Osteoblast (primary cell): Measurements from ENCODE around the gene TMEM69. TPM values are rescaled to one million over a fixed set of nuclear protein-coding genes. Genes with fewer than 3 reads are reported as not detected.
"Not testable (repeated sequence)": the region's sequence is repeated elsewhere in the genome, so short reads cannot be mapped to it uniquely, and the experiment has no call there.

ENCODE experiments used
- DNase-seq: peaks from one replicate; pipeline ENCODE4 v3.0.0; 2011; ENCODE audit warnings: low spot score, mixed read lengths; ENCODE audit not compliant: insufficient read length; ENCODE audit errors: missing footprints
- H2AFZ ChIP-seq: 2 replicates; pipeline ENCODE4 v1.6.0; 2011; ENCODE audit warnings: mild to moderate bottlenecking, low read length
- H3K27ac ChIP-seq: 2 replicates; pipeline ENCODE4 v1.5.1; 2011; ENCODE audit warnings: mild to moderate bottlenecking, low read depth, low read length, moderate library complexity
- H3K27me3 ChIP-seq: 2 replicates; pipeline ENCODE4 v1.6.0; 2012; ENCODE audit warnings: mild to moderate bottlenecking, control low read depth, inconsistent platforms, low read length, moderate library complexity; ENCODE audit not compliant: insufficient read depth
- H3K36me3 ChIP-seq: 2 replicates; pipeline ENCODE4 v1.5.1; 2011; ENCODE audit warnings: mild to moderate bottlenecking, low read length, control low read depth, moderate library complexity; ENCODE audit not compliant: insufficient read depth
- H3K4me1 ChIP-seq: 2 replicates; pipeline ENCODE4 v1.5.1; 2011; ENCODE audit warnings: mild to moderate bottlenecking, low read length, control low read depth, moderate library complexity; ENCODE audit not compliant: insufficient read depth
- H3K4me2 ChIP-seq: 2 replicates; pipeline ENCODE4 v1.6.0; 2011; ENCODE audit warnings: mild to moderate bottlenecking, low read length; ENCODE audit not compliant: insufficient read depth
- H3K4me3 ChIP-seq: fragments of 200-600 bp; sonication (generic); 3 replicates; pipeline ENCODE4 v1.5.1; 2012; ENCODE audit warnings: mild to moderate bottlenecking, low read length, inconsistent platforms; ENCODE audit not compliant: insufficient read depth
- H3K79me2 ChIP-seq: 2 replicates; pipeline ENCODE4 v1.6.0; 2012; ENCODE audit warnings: mild to moderate bottlenecking, low read length, control low read depth, inconsistent platforms; ENCODE audit not compliant: insufficient read depth
- H3K9me3 ChIP-seq: 2 replicates; pipeline ENCODE4 v1.5.1; 2011; ENCODE audit warnings: low read depth, low read length, control low read depth
- H4K20me1 ChIP-seq: 2 replicates; pipeline ENCODE4 v1.6.0; 2012; ENCODE audit warnings: mild to moderate bottlenecking, low read length, control low read depth; ENCODE audit not compliant: insufficient read depth
- total RNA-seq: library from RNA; depleted of rRNA; stranded (reverse); fragments of >200 nt; gene quantifications from 2 replicates; pipeline ENCODE4 v1.2.3, GENCODE V29; 2012
- TF ChIP-seq, protein P1 (sequence below): IDR thresholded peaks from 2 replicates; pipeline ENCODE4 v1.5.1; 2011; ENCODE audit warnings: mild to moderate bottlenecking, low read depth, low read length, moderate library complexity; ENCODE audit errors: extremely low read depth

The TMEM69 gene
- total RNA-seq, 1 donor: 10.5 TPM

- H3K4me3 ChIP-seq: no peak overlapping the region
- TF ChIP-seq, protein P1, sequence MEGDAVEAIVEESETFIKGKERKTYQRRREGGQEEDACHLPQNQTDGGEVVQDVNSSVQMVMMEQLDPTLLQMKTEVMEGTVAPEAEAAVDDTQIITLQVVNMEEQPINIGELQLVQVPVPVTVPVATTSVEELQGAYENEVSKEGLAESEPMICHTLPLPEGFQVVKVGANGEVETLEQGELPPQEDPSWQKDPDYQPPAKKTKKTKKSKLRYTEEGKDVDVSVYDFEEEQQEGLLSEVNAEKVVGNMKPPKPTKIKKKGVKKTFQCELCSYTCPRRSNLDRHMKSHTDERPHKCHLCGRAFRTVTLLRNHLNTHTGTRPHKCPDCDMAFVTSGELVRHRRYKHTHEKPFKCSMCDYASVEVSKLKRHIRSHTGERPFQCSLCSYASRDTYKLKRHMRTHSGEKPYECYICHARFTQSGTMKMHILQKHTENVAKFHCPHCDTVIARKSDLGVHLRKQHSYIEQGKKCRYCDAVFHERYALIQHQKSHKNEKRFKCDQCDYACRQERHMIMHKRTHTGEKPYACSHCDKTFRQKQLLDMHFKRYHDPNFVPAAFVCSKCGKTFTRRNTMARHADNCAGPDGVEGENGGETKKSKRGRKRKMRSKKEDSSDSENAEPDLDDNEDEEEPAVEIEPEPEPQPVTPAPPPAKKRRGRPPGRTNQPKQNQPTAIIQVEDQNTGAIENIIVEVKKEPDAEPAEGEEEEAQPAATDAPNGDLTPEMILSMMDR: no peak
- peaks cover 18% of the 10 kb centered on the region for H3K79me2 ChIP-seq
- DNase-seq: no peak
- peaks cover 46% of the 10 kb centered on the region for H3K36me3 ChIP-seq
- H2AFZ ChIP-seq: no peak overlapping the region
- H3K4me1 ChIP-seq: no peaks in the 10 kb centered on the region
- no peaks in the 10 kb centered on the region for H3K9me3 ChIP-seq
- no peaks in the 10 kb centered on the region for H3K27me3 ChIP-seq
- H3K4me2 ChIP-seq: no peak overlapping the region
- H3K27ac ChIP-seq: no peak overlapping the region
- H4K20me1 ChIP-seq: no peaks in the 10 kb centered on the region
Observed at GRCh38 chr1:45694823-45695222, 6.8 kb downstream of the TMEM69 start.

DNA sequence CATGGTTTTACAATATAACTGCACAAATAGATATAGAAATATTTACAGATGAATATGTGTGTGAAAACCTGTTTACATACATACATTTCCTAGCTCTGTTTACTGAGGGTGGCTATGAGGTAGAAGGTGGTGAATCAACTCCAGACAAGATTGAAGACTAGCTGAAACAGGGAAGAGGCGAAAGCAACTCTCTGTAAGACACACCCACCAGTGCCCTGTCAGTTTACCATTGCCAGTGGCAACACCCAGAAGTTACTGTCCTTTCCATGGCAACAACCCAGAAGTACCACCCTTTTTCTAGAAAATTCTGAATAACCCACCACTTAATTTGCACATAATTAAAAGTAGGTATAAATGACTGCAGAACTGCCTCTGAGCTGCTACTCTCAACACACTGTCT, 16.7 kb downstream of the TMEM69 start:
- no peaks in the 10 kb centered on the region for H3K4me1 ChIP-seq
- H3K4me2 ChIP-seq: no peak overlapping the region
- H3K27ac ChIP-seq: no peak overlapping the region
- no peak overlapping the region for H2AFZ ChIP-seq
- TF ChIP-seq, protein P1: no peak
- no peaks in the 10 kb centered on the region for H3K27me3 ChIP-seq
- no peak for DNase-seq
- no peak overlapping the region for H3K4me3 ChIP-seq
- H4K20me1 ChIP-seq: no peaks in the 10 kb centered on the region
- no peaks in the 10 kb centered on the region for H3K9me3 ChIP-seq
- H3K79me2 ChIP-seq: no peaks in the 10 kb centered on the region
- H3K36me3 ChIP-seq: peaks cover 17% of the 10 kb centered on the region

- Histone ChIP-seq H3K4me1 (no peaks in the 10 kb centered on the region), H3K27ac (no peak overlapping the region), H3K4me3 (no peak overlapping the region), H3K4me2 (no peak overlapping the region), H2AFZ (no peak overlapping the region), H3K79me2 (no peaks in the 10 kb centered on the region), H3K36me3 (peaks cover 8% of the 10 kb centered on the region), H3K27me3 (no peaks in the 10 kb centered on the region), H4K20me1 (no peaks in the 10 kb centered on the region), H3K9me3 (no peaks in the 10 kb centered on the region)
- DNase-seq: no peak
- TF ChIP-seq, protein P1: no peak
Observed at GRCh38 chr1:45713711-45714110, 25.7 kb downstream of the TMEM69 start.

- TF ChIP-seq, protein P1: no peak
- H3K4me3 ChIP-seq: no peak overlapping the region
Observed at GRCh38 chr1:45716700-45717099, 28.7 kb downstream of the TMEM69 start.

GRCh38 chr1:45717386-45717785, 29.4 kb downstream of the TMEM69 start:
- not testable (repeated sequence) for DNase-seq, H3K4me1 ChIP-seq, H3K27me3 ChIP-seq, H3K27ac ChIP-seq, H3K79me2 ChIP-seq, H2AFZ ChIP-seq, H3K9me3 ChIP-seq, H3K36me3 ChIP-seq, H4K20me1 ChIP-seq, H3K4me3 ChIP-seq, H3K4me2 ChIP-seq

More at GRCh38 chr1:45716700-45717099, 28.7 kb downstream of the TMEM69 start:
- Histone ChIP-seq H3K36me3 (peaks cover 7% of the 10 kb centered on the region), H3K79me2 (no peaks in the 10 kb centered on the region), H2AFZ (no peak overlapping the region), H3K4me1 (no peaks in the 10 kb centered on the region), H3K9me3 (no peaks in the 10 kb centered on the region), H3K27me3 (no peaks in the 10 kb centered on the region), H4K20me1 (no peaks in the 10 kb centered on the region), H3K27ac (no peak overlapping the region), H3K4me2 (no peak overlapping the region)
- DNase-seq: no peak
